Activated naive CD4-positive, alpha-beta T cell treated with anti-CD3 and anti-CD28 coated beads, Interleukin-2, amount 50 U/mL, for 24 hours (primary cell): Measurements from ENCODE around the gene FXYD5.

Experiments
- H3K27ac Mint-ChIP-seq: one replicate; pipeline ENCODE4 v1.8.0; 2021; ENCODE audit warnings: mild to moderate bottlenecking, mixed read lengths
- H3K27me3 Mint-ChIP-seq: one replicate; pipeline ENCODE4 v1.8.0; 2021; ENCODE audit warnings: mixed read lengths
- H3K36me3 Mint-ChIP-seq: one replicate; pipeline ENCODE4 v1.8.0; 2021; ENCODE audit warnings: mixed read lengths
- H3K4me1 Mint-ChIP-seq: one replicate; pipeline ENCODE4 v1.8.0; 2021; ENCODE audit warnings: mixed read lengths
- H3K4me3 Mint-ChIP-seq: one replicate; pipeline ENCODE4 v1.8.0; 2021; ENCODE audit warnings: mild to moderate bottlenecking, mixed read lengths
- H3K9me3 Mint-ChIP-seq: one replicate; pipeline ENCODE4 v1.8.0; 2021; ENCODE audit warnings: mixed read lengths

FXYD5 gene

DNA sequence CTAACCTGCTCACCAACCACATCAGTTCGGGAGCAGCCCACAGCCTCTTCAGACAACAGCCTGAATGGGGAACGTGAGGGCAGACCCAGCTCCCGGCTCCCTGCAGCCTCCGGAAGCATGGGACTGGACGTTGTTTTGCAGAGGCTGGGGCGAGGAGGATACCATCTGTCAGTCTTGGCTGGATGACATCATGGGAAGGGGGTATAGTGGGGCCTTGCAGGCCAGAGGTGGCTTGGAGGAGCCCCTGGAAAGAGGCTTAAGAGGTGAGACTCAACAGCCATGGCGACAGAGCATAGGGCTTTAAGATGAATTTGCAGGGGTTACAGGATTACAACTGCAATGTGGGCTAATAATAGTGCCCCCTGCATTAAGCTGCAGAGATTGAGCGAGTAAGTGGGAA, 37.4 kb upstream of the FXYD5 start:
- Mint-ChIP-seq H3K27me3 (no peaks in the 10 kb centered on the region), H3K27ac (no peak overlapping the region), H3K4me1 (peaks cover 5% of the 10 kb centered on the region), H3K36me3 (no peaks in the 10 kb centered on the region), H3K9me3 (no peaks in the 10 kb centered on the region), H3K4me3 (no peak overlapping the region)

DNA sequence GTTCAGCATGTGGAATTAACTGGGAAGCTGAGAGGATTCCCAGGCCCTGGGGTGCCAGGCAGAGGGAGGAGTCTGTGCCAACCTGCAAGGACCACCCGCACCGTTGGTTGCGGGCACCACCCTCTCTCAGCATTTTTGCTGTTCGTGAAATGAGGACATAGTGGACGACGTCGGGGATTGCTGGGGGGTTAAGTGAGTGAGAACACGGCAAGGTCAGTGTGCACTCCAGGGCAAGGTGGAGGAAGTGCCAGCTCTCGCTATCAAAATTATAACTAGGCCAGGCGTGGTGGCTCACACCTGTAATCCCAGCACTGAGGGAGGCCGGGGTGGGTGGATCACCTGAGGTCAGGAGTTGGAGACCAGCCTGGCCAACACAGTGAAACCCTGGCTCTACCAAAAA, 36.7 kb upstream of the FXYD5 start:
- Mint-ChIP-seq H3K4me3 (no peak overlapping the region), H3K27ac (no peak overlapping the region), H3K4me1 (peaks cover 5% of the 10 kb centered on the region), H3K9me3 (no peaks in the 10 kb centered on the region), H3K36me3 (no peaks in the 10 kb centered on the region), H3K27me3 (no peaks in the 10 kb centered on the region)

DNA sequence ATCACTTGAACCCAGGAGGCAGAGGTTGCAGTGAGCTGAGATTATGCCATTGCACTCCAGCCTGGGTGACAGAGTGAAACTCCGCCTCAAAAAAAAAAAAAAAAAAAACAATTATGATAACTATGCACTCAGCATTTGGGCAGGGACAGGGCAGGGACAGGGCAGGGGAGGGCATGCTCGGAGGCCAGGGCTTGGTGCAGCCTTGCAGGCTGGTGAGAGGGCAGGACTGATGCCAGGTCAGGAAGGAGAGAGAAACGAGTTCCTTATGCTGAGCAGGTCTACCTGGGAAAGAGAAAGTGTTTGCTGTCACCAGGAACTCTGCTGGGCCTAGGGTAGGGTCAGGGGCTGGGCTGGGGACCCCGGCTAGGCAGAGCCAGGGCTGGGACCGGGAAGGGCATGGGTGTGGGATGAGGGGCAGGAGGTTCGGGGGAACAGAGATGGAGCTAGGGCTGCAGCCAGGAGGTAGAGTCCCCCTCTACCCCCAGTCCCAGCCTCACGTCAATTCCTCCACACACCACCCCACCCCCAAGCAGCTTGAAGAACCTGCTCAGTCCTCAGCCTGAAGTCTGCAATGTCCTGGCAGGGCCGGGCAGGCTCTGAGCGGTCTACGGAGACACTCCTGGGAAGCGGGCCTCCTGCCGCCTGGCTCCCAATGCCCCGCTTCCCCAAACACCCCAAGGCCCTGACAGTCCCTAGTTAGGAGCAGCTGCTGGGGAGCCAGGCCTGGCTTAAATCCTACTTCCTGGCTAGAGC, 36.1 kb upstream of the FXYD5 start:
- no peak overlapping the region for H3K27ac Mint-ChIP-seq
- H3K4me3 Mint-ChIP-seq, result no peak overlapping the region
- H3K4me1 Mint-ChIP-seq, result peaks cover 5% of the 10 kb centered on the region
- no peaks in the 10 kb centered on the region for H3K27me3 Mint-ChIP-seq
- H3K36me3 Mint-ChIP-seq, result no peaks in the 10 kb centered on the region
- no peaks in the 10 kb centered on the region for H3K9me3 Mint-ChIP-seq

DNA sequence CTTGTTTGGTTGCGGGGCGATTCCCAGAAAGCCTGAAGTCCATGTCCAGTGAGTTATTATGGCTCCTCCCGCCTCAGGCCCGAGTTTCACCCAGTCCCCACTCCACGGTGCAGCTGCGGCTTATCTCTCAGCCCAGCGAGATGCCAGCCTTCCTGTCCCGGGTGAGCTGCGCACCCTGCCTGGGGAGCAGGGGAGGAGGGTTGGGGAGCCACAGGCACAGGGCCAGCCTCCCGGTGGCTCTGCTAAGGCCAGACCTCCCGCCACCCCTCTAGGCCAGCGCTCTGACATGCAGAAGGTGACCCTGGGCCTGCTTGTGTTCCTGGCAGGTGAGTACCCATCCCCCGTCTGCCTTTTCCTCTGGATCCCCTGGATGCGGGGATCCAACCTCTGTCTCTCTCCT, 35.4 kb upstream of the FXYD5 start:
- Mint-ChIP-seq H3K9me3 (no peaks in the 10 kb centered on the region), H3K4me1 (peaks cover 10% of the 10 kb centered on the region), H3K27ac (no peak overlapping the region), H3K4me3 (no peak overlapping the region), H3K36me3 (no peaks in the 10 kb centered on the region), H3K27me3 (no peaks in the 10 kb centered on the region)

DNA sequence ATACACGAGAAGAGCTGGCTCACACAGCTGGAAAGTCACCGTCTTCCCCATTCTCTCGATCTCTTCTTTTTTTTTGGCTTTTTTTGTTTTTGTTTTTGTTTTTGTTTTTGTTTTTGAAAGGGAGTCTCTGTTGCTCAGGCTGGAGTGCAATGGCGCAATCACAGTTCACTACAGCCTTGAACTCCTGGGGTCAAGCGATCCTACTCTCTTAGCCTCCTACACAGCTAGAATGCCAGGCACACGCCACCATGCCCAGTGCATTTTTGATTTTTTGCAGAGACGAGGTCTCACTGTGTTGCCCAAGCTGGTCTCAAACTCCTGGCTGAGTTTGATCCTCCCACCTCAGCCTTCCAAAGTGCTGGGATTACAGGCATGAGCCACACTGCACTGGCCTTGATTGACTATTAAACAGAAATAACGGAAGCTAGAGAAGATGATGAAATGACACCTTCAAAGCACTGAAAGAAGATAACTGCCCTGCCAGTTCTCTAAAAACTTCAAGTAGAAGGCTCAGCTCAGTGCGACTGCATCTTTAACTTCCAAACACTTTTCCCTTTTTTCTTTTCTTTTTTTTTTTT, 34.9 kb upstream of the FXYD5 start:
- H3K36me3 Mint-ChIP-seq, result no peaks in the 10 kb centered on the region
- H3K27ac Mint-ChIP-seq, result no peak overlapping the region
- no peak overlapping the region for H3K4me3 Mint-ChIP-seq
- H3K4me1 Mint-ChIP-seq, result peaks cover 12% of the 10 kb centered on the region
- no peaks in the 10 kb centered on the region for H3K27me3 Mint-ChIP-seq
- H3K9me3 Mint-ChIP-seq, result no peaks in the 10 kb centered on the region

DNA sequence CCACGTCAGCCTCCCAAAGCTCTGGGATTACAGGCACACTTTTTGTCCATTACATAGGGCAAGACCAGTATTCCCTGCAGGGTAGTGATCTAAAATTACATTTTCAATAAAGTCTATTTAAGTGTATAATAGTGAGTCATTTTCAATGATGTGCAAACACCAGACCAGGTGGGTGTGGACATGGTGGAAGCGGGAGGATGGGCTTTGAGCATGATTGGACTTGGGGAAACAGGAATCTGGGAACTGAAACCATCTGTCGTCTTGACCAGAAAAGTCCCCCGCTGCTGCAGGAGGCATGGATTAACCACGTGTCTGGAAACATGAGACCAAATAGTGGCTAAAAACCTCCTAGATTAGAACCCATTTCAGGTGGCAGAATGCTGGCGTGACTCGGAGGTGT, 34.0 kb upstream of the FXYD5 start:
- Mint-ChIP-seq H3K4me1 (peaks cover 13% of the 10 kb centered on the region), H3K9me3 (no peaks in the 10 kb centered on the region), H3K27me3 (no peaks in the 10 kb centered on the region), H3K4me3 (no peak overlapping the region), H3K27ac (no peak overlapping the region), H3K36me3 (no peaks in the 10 kb centered on the region)

DNA sequence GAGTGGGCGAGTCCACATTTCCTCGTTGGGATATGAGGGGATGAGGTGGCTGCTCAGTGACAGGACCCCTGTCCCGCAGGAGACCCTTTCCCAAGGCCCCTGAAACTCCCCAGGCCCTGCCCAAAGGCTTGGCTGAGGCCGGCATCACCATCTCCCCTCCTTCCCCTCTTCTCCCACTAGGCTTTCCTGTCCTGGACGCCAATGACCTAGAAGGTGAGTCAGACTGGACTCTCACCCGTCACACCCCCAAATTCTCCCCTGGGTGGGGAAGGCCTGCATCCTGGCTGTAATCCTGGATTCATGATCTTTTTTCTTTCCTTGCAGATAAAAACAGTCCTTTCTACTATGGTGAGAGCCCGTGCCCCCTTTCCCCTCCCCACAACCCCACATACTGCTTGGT, 33.6 kb upstream of the FXYD5 start:
- Mint-ChIP-seq H3K27me3 (no peaks in the 10 kb centered on the region), H3K9me3 (no peaks in the 10 kb centered on the region), H3K4me3 (no peak overlapping the region), H3K27ac (no peak overlapping the region), H3K36me3 (no peaks in the 10 kb centered on the region), H3K4me1 (peaks cover 13% of the 10 kb centered on the region)

DNA sequence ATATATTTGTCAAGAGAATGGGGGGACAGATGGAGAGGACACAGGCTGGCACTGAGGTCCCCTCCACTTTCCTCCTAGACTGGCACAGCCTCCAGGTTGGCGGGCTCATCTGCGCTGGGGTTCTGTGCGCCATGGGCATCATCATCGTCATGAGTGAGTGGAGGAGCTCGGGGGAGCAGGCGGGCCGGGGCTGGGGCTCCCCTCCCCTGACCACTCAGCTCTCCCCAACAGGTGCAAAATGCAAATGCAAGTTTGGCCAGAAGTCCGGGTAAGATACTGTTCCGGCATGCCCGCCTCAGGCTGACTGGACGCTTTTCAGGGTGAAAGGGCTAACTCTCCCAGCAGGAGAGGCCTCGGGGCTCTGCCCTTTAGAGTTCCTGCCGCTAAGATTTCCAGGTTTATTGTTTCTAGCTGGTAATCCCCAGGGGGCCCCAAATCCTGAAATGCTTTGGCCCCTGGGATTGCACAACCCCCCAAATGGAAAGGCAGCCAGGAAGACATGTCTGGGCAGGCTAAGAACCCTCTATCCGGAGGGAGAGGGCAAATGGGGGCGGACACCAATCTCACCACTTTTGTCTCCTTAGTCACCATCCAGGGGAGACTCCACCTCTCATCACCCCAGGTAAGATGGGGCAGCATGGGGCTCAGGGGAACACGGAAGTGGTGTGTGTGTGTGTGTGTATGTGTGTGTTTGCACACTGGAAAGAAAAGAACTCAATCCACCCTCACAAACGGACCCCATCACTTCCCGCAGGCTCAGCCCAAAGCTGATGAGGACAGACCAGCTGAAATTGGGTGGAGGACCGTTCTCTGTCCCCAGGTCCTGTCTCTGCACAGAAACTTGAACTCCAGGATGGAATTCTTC, 31.6 kb upstream of the FXYD5 start:
- no peaks in the 10 kb centered on the region for H3K27me3 Mint-ChIP-seq
- H3K4me1 Mint-ChIP-seq, result peaks cover 13% of the 10 kb centered on the region
- H3K9me3 Mint-ChIP-seq, result no peaks in the 10 kb centered on the region
- H3K27ac Mint-ChIP-seq, result no peak overlapping the region
- H3K4me3 Mint-ChIP-seq, result no peak overlapping the region
- H3K36me3 Mint-ChIP-seq, result no peaks in the 10 kb centered on the region

DNA sequence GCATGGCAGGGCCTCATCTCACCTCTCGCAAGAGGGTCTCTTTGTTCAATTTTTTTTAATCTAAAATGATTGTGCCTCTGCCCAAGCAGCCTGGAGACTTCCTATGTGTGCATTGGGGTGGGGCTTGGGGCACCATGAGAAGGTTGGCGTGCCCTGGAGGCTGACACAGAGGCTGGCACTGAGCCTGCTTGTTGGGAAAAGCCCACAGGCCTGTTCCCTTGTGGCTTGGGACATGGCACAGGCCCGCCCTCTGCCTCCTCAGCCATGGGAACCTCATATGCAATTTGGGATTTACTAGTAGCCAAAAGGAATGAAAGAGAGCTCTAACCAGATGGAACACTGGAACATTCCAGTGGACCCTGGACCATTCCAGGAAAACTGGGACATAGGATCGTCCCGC, 31.0 kb upstream of the FXYD5 start:
- H3K9me3 Mint-ChIP-seq, result no peaks in the 10 kb centered on the region
- H3K4me3 Mint-ChIP-seq, result peak overlapping the region; percentile 88

DNA sequence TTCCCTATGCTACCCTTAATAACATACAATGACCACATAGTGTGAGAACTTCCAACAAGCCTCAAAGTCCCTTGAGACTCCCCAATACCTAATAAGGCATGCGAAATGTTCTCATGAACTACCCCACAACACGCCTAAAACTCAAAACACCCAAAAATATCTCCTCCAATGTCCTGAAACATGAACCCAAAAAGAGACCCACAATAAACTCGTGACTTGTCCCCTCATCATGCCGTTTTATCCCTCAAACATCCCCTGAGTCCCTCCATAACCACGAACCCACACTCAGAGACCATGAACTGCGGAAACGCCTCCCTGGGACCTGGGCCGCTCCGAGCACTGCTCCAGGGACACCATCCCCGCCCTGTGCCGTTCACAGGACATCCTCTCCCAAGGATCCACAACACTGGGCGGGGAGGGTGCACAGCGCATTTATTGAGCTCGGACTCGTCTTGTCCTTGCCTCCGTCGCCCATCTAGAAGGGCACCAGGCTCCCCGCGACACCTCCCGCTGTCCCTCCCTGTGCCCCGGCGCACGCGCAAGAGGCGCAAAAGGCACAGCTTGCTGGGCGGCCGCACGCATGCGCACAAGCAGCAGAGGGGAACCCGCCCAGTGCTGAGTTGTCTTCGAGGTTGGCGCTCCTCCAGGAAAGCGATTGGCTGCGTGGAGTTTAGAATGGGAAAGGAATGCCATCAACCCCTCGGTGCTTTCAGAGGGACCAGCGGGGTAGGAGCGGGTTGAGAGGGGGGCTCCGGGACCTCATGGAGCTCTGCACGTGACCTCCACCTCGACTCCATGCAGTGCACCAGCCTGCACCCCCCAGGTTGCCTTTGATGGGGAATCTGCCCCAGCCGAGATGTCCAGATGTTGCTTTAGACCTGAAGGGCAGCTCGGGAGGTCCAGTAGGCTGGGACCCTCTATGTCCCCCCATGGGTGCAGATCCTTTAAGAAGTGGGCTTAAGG, 30.2 kb upstream of the FXYD5 start:
- H3K9me3 Mint-ChIP-seq, result no peaks in the 10 kb centered on the region
- H3K4me1 Mint-ChIP-seq, result peaks cover 13% of the 10 kb centered on the region
- peak overlapping the region; percentile 60 for H3K27ac Mint-ChIP-seq
- no peaks in the 10 kb centered on the region for H3K27me3 Mint-ChIP-seq
- H3K4me3 Mint-ChIP-seq, result peak overlapping the region; percentile 88
- no peaks in the 10 kb centered on the region for H3K36me3 Mint-ChIP-seq

More for the DNA sequence above, 31.0 kb upstream of the FXYD5 start:
- Mint-ChIP-seq H3K27me3 (no peaks in the 10 kb centered on the region), H3K36me3 (no peaks in the 10 kb centered on the region), H3K27ac (peak overlapping the region; percentile 60), H3K4me1 (peaks cover 13% of the 10 kb centered on the region)

DNA sequence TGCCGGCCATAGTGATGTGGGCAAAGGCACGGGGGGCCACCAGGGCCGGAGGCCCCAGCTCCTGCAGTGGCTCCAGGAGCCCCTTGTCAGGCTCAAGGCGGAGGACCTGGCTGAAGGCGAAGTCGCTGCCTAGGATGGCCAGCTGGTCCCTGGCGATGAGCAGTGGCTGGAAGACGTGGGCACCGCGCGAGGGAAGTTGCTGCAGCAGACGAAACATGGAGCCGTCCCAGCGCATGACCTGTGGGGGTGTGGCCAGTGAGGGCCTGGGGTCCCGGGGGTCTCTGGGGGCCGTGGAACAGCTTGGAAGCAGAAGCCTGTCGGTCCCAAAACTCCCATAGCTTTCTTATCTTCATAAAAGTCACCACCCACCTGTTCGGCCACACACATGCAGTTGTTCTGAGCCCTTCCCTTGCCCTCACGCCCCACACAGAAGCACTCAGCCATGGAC, 29.2 kb upstream of the FXYD5 start:
- H3K27ac Mint-ChIP-seq, result peak overlapping the region; percentile 70
- H3K4me3 Mint-ChIP-seq, result peak overlapping the region; percentile 26
- H3K4me1 Mint-ChIP-seq, result peaks cover 13% of the 10 kb centered on the region

DNA sequence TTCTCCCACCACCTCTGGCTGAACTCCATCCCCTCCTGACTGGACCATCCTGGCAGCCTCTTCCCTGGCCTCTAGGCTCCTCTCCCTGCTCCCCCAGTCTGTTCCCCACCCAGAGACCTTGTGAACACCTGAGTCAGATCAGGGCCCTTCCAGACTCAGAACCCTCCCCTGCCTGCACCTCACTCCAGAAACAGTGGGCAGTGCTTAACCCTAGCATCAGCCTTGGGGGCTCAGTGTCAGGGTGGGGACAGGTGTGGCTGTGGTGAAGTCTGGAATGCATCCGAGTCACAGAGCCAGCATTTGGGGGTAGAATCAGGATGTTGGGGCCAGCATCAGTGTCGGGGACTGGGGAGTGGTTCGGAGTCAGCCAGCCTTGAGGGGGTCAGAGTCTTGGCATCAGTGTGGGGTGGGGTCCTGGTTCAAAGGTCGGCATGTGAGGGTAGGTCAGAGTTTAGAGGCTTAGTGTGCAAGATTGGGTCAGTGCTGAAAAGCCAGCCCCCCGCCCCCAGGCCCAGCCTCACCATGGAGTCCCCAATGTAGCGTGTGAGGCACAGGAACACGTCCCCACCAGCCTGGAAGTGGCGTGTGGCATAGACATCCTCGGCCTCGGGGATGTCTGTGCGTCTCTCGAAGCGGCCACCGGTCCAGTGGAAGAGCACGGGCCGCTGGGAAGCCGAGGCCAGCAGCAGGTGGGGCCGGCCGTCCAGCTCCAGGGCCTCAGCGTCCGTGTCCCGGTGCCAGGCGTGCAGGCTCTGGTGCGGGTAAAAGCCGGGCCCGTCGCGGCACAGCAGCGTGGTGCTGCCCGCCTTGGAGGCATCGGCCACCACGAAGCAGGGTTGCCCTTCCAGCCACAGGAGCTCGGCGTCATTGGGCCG, 28.5 kb upstream of the FXYD5 start:
- peaks cover 13% of the 10 kb centered on the region for H3K4me1 Mint-ChIP-seq
- H3K36me3 Mint-ChIP-seq, result no peaks in the 10 kb centered on the region
- no peaks in the 10 kb centered on the region for H3K9me3 Mint-ChIP-seq
- H3K27ac Mint-ChIP-seq, result no peak overlapping the region
- no peaks in the 10 kb centered on the region for H3K27me3 Mint-ChIP-seq
- peak overlapping the region; percentile 26 for H3K4me3 Mint-ChIP-seq

More for the DNA sequence above, 29.2 kb upstream of the FXYD5 start:
- H3K36me3 Mint-ChIP-seq, result no peaks in the 10 kb centered on the region
- no peaks in the 10 kb centered on the region for H3K9me3 Mint-ChIP-seq
- no peaks in the 10 kb centered on the region for H3K27me3 Mint-ChIP-seq

DNA sequence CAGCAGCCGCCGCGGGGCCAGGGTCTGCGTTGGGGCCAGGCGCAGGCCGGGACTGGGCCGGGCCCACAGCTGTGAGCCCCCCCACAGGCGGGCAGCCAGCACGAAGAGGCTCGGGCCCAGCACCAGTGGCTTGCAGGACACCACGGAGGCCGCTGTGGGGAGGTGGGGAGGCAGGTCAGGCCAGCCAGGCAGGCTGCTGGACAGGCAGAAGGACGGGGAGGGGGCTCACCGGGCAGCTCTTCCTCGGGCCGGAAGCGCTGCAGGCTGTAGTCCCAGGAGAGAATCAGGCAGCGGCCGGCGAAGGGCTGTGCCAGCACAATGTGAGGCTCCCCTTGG, 27.9 kb upstream of the FXYD5 start:
- Mint-ChIP-seq H3K27me3 (no peaks in the 10 kb centered on the region), H3K9me3 (no peaks in the 10 kb centered on the region), H3K27ac (no peak overlapping the region), H3K4me3 (no peak overlapping the region), H3K4me1 (peaks cover 13% of the 10 kb centered on the region), H3K36me3 (no peaks in the 10 kb centered on the region)

DNA sequence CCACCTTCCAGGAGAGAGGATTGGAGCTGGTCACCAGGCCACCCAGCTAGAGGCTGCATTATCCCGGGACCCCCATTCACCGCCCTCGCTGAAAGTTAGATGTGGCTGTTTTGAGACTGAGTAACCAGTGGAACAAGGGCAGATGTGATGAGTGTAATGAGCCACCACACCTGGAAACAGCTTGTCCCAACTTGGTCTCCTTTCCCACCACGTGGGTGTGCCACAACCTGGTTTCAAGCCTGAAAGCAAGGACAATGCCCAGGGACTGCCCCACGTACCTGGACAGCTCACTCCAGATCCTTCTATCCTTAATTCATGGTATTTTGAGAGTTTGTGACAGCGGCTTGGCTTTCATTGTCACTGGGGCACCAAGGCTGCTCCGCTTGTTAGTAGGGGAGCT, 26.7 kb upstream of the FXYD5 start:
- H3K4me1 Mint-ChIP-seq, result peaks cover 13% of the 10 kb centered on the region
- no peak overlapping the region for H3K27ac Mint-ChIP-seq
- H3K27me3 Mint-ChIP-seq, result no peaks in the 10 kb centered on the region
- no peaks in the 10 kb centered on the region for H3K36me3 Mint-ChIP-seq
- H3K4me3 Mint-ChIP-seq, result no peak overlapping the region
- no peaks in the 10 kb centered on the region for H3K9me3 Mint-ChIP-seq
